Endothelial cell of umbilical vein (primary cell): ENCODE results near the gene TSPAN1. TPM values are rescaled to one million over a fixed set of nuclear protein-coding genes. Genes with fewer than 3 reads are reported as not detected.

Experiments
- BruUV-seq: library from RNA; stranded (reverse); fragments of 400-500 nt; replicated peaks from 2 replicates; lab custom pipeline; 2021; lab: Mats Ljungman, UMichigan
- CTCF ChIA-PET: fragments of 300-600, 350-600 bp; sonication (Branson Sonifier 250); formaldehyde crosslinking; loops from one replicate; lab custom pipeline; 2021; ENCODE audit warnings: antibody characterized with exemption, inconsistent platforms; lab: Charles Lee
- POLR2A ChIA-PET: fragments of 300-600, 350-600 bp; sonication (Branson Sonifier 250); formaldehyde crosslinking; loops from one replicate; lab custom pipeline; 2021; ENCODE audit warnings: antibody characterized with exemption, inconsistent platforms; lab: Charles Lee
- DNase-seq: peaks from one replicate; pipeline ENCODE4 v3.0.0-alpha.2; 2011; ENCODE audit warnings: low read depth, low spot score
- FAIRE-seq: peaks from 2 replicates; lab custom pipeline; 2011; peaks lifted over from hg19 to GRCh38; lab: Jason Lieb, UNC
- H2AFZ ChIP-seq: 2 replicates; pipeline ENCODE4 v1.6.0; 2012; ENCODE audit warnings: low read depth, low read length, control low read depth, inconsistent platforms
- H3K27ac ChIP-seq: 2 replicates; pipeline ENCODE4 v1.5.1; 2011; ENCODE audit warnings: low read depth, mild to moderate bottlenecking, control low read depth, low read length, moderate library complexity; ENCODE audit not compliant: insufficient read depth
- H3K27me3 ChIP-seq, 2 experiments: 2 replicates each; pipeline versions ENCODE4 v1.6.0 to v1.6.1; 2011; ENCODE audit warnings: low read length in 2 of 2, mixed read lengths in 1 of 2; ENCODE audit not compliant: control insufficient read depth in 2 of 2, insufficient read depth in 2 of 2
- H3K36me3 ChIP-seq, 2 experiments: 2 replicates in 1 of 2; 3 replicates in 1 of 2; pipeline ENCODE4 v1.5.1; 2011; ENCODE audit warnings: low read length in 2 of 2, mild to moderate bottlenecking in 1 of 2, moderate library complexity in 1 of 2; ENCODE audit not compliant: control insufficient read depth in 2 of 2, insufficient read depth in 2 of 2; ENCODE audit errors: extremely low read depth in 1 of 2
- H3K4me1 ChIP-seq: 3 replicates; pipeline ENCODE4 v1.5.1; 2011; ENCODE audit warnings: mild to moderate bottlenecking, low read length; ENCODE audit not compliant: control insufficient read depth, insufficient read depth; ENCODE audit errors: extremely low read depth
- H3K4me2 ChIP-seq: 2 replicates; pipeline ENCODE4 v1.6.1; 2011; ENCODE audit warnings: low read length, control low read depth, mixed read lengths; ENCODE audit not compliant: insufficient read depth
- H3K4me3 ChIP-seq, 3 experiments: fragments of 200-600 bp in 1 of 3; sonication (generic), shearing (Covaris generic) in 1 of 3; replicated peaks in 1 of 3; 2 replicates each; pipeline ENCODE4 v1.5.1; 2011 to 2016; ENCODE audit warnings: control low read depth in 3 of 3, low read length in 3 of 3, mild to moderate bottlenecking in 2 of 3, inconsistent platforms in 1 of 3, low read depth in 1 of 3, moderate library complexity in 1 of 3; ENCODE audit not compliant: insufficient read depth in 1 of 3
- H3K79me2 ChIP-seq: 2 replicates; pipeline ENCODE4 v1.6.0; 2012; ENCODE audit warnings: low read length, inconsistent platforms; ENCODE audit not compliant: control insufficient read depth, insufficient read depth
- H3K9ac ChIP-seq: replicated peaks from 2 replicates; pipeline ENCODE3; 2011; ENCODE audit warnings: low read length, control low read depth; ENCODE audit not compliant: insufficient read depth; ENCODE audit errors: extremely low read depth
- H3K9me1 ChIP-seq: replicated peaks from 3 replicates; pipeline ENCODE4 v1.6.0; 2011; ENCODE audit warnings: mild to moderate bottlenecking, low read length; ENCODE audit not compliant: control insufficient read depth, insufficient read depth; ENCODE audit errors: extremely low read depth
- H3K9me3 ChIP-seq: replicated peaks from 2 replicates; pipeline ENCODE4 v1.5.1; 2012; ENCODE audit warnings: low read length, inconsistent platforms; ENCODE audit not compliant: control insufficient read depth, insufficient read depth
- H4K20me1 ChIP-seq: replicated peaks from 2 replicates; pipeline ENCODE3; 2011; ENCODE audit warnings: mild to moderate bottlenecking, low read length; ENCODE audit not compliant: control insufficient read depth, insufficient read depth; ENCODE audit errors: extremely low read depth
- EZH2 ChIP-seq: IDR thresholded peaks from 2 replicates; pipeline ENCODE4 v1.6.1; 2012; ENCODE audit warnings: borderline replicate concordance, low read depth, mild to moderate bottlenecking, moderate library complexity, low read length, inconsistent platforms; ENCODE audit not compliant: severe bottlenecking
- JUN ChIP-seq: IDR thresholded peaks from 2 replicates; pipeline ENCODE4 v1.6.1; 2011; ENCODE audit warnings: borderline replicate concordance, low read depth; ENCODE audit not compliant: insufficient read length, insufficient read depth
- MYC ChIP-seq: IDR thresholded peaks from one replicate; pipeline ENCODE4 v1.6.1; 2011; ENCODE audit warnings: mild to moderate bottlenecking, low read depth, low read length
- POLR2A ChIP-seq: IDR thresholded peaks from 2 replicates; pipeline ENCODE4 v1.6.1; 2012; ENCODE audit warnings: low read depth, mild to moderate bottlenecking, control low read depth, low read length
- POLR2AphosphoS5 ChIP-seq: IDR thresholded peaks from 2 replicates; pipeline ENCODE4 v1.6.1; 2012; ENCODE audit warnings: low read depth, mild to moderate bottlenecking, control low read depth, low read length, moderate library complexity; ENCODE audit not compliant: insufficient read depth
- dilution Hi-C: fragments of 300-500 bp; cut with MboI; formaldehyde crosslinking; loops from one replicate; pipeline ENCODE4 v1.15.0; 2019; ENCODE audit warnings: low sequenced_read_pairs; ENCODE audit not compliant: extremely low pct_ligation_motif_present
- intact Hi-C: fragments of 100-400 bp; cut with micrococcal nuclease; formaldehyde crosslinking; loops from one replicate; pipeline ENCODE4 v1.10.0; 2022
- polyA plus RNA-seq, 4 experiments: library from polyadenylated mRNA; depleted of rRNA in 3 of 4; stranded (reverse) in 3 of 4; unstranded in 1 of 4; fragments of >200 nt; gene quantifications; 2 replicates each; pipeline versions ENCODE4 v1.2.1 to v1.2.3, GENCODE V29; 2011 to 2012; ENCODE audit warnings: missing spikeins in 1 of 4
- total RNA-seq: library from RNA; stranded (reverse); gene quantifications from 2 replicates; pipeline ENCODE4 v1.2.3, GENCODE V29; 2021
- TF ChIP-seq, protein P1 (sequence below): IDR thresholded peaks from 2 replicates; pipeline ENCODE4 v1.6.1; 2011; ENCODE audit not compliant: insufficient read depth, insufficient read length

TSPAN1 gene
- total and polyA plus RNA-seq, 2 donors (not counting 3 experiments of a cell fraction or from before 2014, with no cell fraction given): 0.65 to 0.88 TPM

DNA sequence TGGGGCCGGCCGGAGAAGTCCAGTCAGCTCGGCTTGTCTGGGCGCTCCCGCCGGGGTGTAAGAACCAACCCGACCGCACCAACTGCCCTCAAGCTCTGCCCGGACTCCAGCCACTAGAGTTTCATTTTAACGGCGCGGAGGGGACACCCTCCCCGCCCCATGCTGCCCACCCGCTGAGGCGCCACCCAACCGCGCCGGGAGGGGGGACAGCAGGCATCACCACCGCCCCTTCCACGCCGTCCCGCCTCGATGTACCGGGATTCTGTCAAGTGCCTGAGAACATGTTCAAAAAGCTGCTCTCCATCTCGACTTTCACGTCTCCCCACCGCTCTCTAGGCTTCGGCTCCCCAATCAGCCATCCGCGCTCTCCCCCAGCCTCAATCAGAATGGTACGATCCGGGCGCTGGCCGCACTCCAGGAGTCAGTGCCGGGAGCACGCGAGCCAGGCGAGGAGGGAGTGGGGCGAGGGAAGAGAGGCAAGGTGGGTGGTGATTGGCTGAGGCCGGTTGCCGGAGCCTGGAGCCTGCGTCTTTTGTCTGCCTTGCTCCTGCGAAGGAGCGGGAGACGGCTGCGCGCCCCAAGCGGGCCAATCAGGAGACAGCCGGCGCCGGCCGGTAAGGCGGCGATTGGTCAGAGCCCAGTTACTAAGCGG is 42.2 kb upstream of the TSPAN1 start, which contains the start of gene PIK3R3:
Gene PIK3R3 (minus strand): TSS at position 101 of the 652 bp plus-strand sequence. CDS start 677 bp downstream, outside the sequence.
- Histone ChIP-seq H3K9ac (peak within 1 kb of the TSS; percentile 94), H3K27ac (peak within 1 kb of the TSS; percentile 86), H4K20me1 (no peaks in the 10 kb centered on the region), H3K4me1 (peaks cover 24% of the 10 kb centered on the region), H3K4me3 (peak within 1 kb of the TSS; percentile 79 to 99 (median 92)), H3K27me3 (no peaks in the 10 kb centered on the region), H3K4me2 (peak within 1 kb of the TSS; percentile 94), H3K9me3 (no peaks in the 10 kb centered on the region), H3K79me2 (no peaks in the 10 kb centered on the region), H3K9me1 (no peaks in the 10 kb centered on the region), H3K36me3 (no peaks in the 10 kb centered on the region), H2AFZ (peak within 1 kb of the TSS; percentile 85)
- no TSS peak for BruUV-seq
- dilution Hi-C loops (no loop called here), intact Hi-C loops (loop anchor here (1.0 to 5.0 kb wide), 5 partner anchors 34 to 445 kb away; partner anchors contain the start of genes GPBP1L1, LRRC41, MAST2 and TMEM69)
- TF ChIP-seq EZH2 (no peak), POLR2A (peak; percentile 99), JUN (no peak), POLR2AphosphoS5 (peak; percentile 99), MYC (peak; percentile 89)
- TF ChIP-seq, protein P1, sequence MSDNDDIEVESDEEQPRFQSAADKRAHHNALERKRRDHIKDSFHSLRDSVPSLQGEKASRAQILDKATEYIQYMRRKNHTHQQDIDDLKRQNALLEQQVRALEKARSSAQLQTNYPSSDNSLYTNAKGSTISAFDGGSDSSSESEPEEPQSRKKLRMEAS: peak; percentile 93
- DNase-seq: peak; percentile 99
- peak; percentile 91 for FAIRE-seq
- POLR2A ChIA-PET: interaction anchor here (0.6 to 1.7 kb wide), 12 partner anchors 10 to 115 kb away, joined by 3 to 9 read pairs (median 3); partner anchors contain the start of gene RAD54L
- CTCF ChIA-PET: interaction anchor here (1.0 to 2.7 kb wide), 4 partner anchors 49 to 93 kb away, joined by 3 to 9 read pairs (median 8); no protein-coding TSS in a partner anchor
